HepG2 (cell line): Measurements from ENCODE around the gene STPG4. TPM values are rescaled to one million over a fixed set of nuclear protein-coding genes. Genes with fewer than 3 reads are reported as not detected.

Experiments used
- ATAC-seq: fragments of 200-7000 bp; cut with Tn5 transposase; 3 replicates; pipeline ENCODE4 v1.9.1; 2020; ENCODE audit warnings: mild to moderate bottlenecking, moderate library complexity
- BruUV-seq: library from RNA; stranded (reverse); fragments of 400-500 nt; replicated peaks from 2 replicates; lab custom pipeline; 2021; lab: Mats Ljungman, UMichigan
- CTCF ChIA-PET: fragments of 300-600 bp; formaldehyde crosslinking; extraction: SDS; loops from one replicate; lab custom pipeline; 2021; ENCODE audit warnings: low total read pairs, inconsistent platforms, low intra/inter-chr PET ratio; lab: Yijun Ruan, JAX
- POLR2A ChIA-PET: fragments of 350-600 bp; sonication (Branson Sonifier 250); formaldehyde crosslinking; loops from one replicate; lab custom pipeline; 2020; ENCODE audit warnings: antibody characterized with exemption, inconsistent platforms; lab: Yijun Ruan, JAX
- DNase-seq: peaks from one replicate; pipeline ENCODE4 v3.0.0-alpha.2; 2015; ENCODE audit warnings: low spot score
- FAIRE-seq: peaks from 3 replicates; lab custom pipeline; 2011; peaks lifted over from hg19 to GRCh38; lab: Jason Lieb, UNC
- H2AFZ ChIP-seq: one replicate; pipeline ENCODE4 v1.6.1; 2011; ENCODE audit warnings: low read length, inconsistent platforms
- H3K27ac ChIP-seq: fragments of 300-600 bp; 3 replicates; pipeline ENCODE4 v1.8.0; 2011; ENCODE audit warnings: mixed run types, mild to moderate bottlenecking, mixed read lengths, low read length, inconsistent platforms; ENCODE audit not compliant: insufficient read depth; ENCODE audit errors: extremely low read length
- H3K27me3 ChIP-seq, 2 experiments: fragments of 200-600 bp in 1 of 2; 2 replicates in 1 of 2; 3 replicates in 1 of 2; pipeline versions ENCODE4 v1.6.0 to v1.8.0; 2011; ENCODE audit warnings: low read length in 2 of 2, mild to moderate bottlenecking in 2 of 2, moderate library complexity in 2 of 2, inconsistent platforms in 1 of 2; ENCODE audit not compliant: insufficient read depth in 2 of 2, control insufficient read depth in 1 of 2
- H3K36me3 ChIP-seq, 2 experiments: fragments of 200-600 bp in 1 of 2; replicated peaks in 1 of 2; 2 replicates in 1 of 2; 3 replicates in 1 of 2; pipeline versions ENCODE4 v1.5.1 to v1.8.0; 2011; ENCODE audit warnings: low read length in 2 of 2, inconsistent platforms in 1 of 2; ENCODE audit not compliant: insufficient read depth in 2 of 2, control insufficient read depth in 1 of 2
- H3K4me1 ChIP-seq: 2 replicates; pipeline ENCODE4 v1.5.1; 2012; ENCODE audit warnings: low read length, inconsistent platforms; ENCODE audit not compliant: insufficient read depth
- H3K4me2 ChIP-seq: 2 replicates; pipeline ENCODE4 v1.6.0; 2011; ENCODE audit warnings: low read depth, low read length, inconsistent platforms
- H3K4me3 ChIP-seq, 3 experiments: fragments of 200-600 bp in 1 of 3; sonication (generic), shearing (Covaris generic) in 1 of 3; replicated peaks in 1 of 3; 2 replicates each; pipeline ENCODE4 v1.5.1; 2011 to 2016; ENCODE audit warnings: low read length in 3 of 3, inconsistent platforms in 2 of 3, low read depth in 2 of 3, mild to moderate bottlenecking in 2 of 3, control low read depth in 1 of 3, mixed read lengths in 1 of 3; ENCODE audit not compliant: insufficient read depth in 1 of 3
- H3K79me2 ChIP-seq: one replicate; pipeline ENCODE4 v1.6.1; 2011; ENCODE audit warnings: low read length, inconsistent platforms; ENCODE audit not compliant: insufficient read depth
- H3K9ac ChIP-seq: 2 replicates; pipeline ENCODE4 v1.6.0; 2011; ENCODE audit warnings: mild to moderate bottlenecking, low read depth, low read length, inconsistent platforms; ENCODE audit not compliant: insufficient read depth
- H3K9me3 ChIP-seq: 2 replicates; pipeline ENCODE4 v1.5.1; 2012; ENCODE audit warnings: mild to moderate bottlenecking, low read length
- H4K20me1 ChIP-seq: 2 replicates; pipeline ENCODE4 v1.6.0; 2011; ENCODE audit warnings: inconsistent platforms, mild to moderate bottlenecking, low read length, moderate library complexity; ENCODE audit not compliant: insufficient read depth
- FOXM1 ChIP-seq: sonication (generic); formaldehyde crosslinking; IDR thresholded peaks from 2 replicates; pipeline ENCODE4 v1.5.0; 2020; ENCODE audit warnings: missing genetic modification reagents
- HIC2 ChIP-seq: sonication (generic); formaldehyde crosslinking; IDR thresholded peaks from 2 replicates; pipeline ENCODE4 v1.9.0; 2022; ENCODE audit warnings: low read depth, missing genetic modification reagents
- PLSCR1 ChIP-seq: sonication (generic); formaldehyde crosslinking; IDR thresholded peaks from 2 replicates; pipeline ENCODE4 v1.5.0; 2020; ENCODE audit warnings: missing genetic modification reagents, mild to moderate bottlenecking, borderline replicate concordance
- ZNF607 ChIP-seq: sonication (generic); formaldehyde crosslinking; IDR thresholded peaks from 2 replicates; pipeline ENCODE4 v1.5.1; 2020; ENCODE audit warnings: missing genetic modification reagents, mild to moderate bottlenecking, borderline replicate concordance
- WGBS: methylation state at CpG from one replicate; pipeline ENCODE4 v1.1.6; 2017; ENCODE audit warnings: low lambda C conversion rate; 5-methylcytosine and 5-hydroxymethylcytosine counted together
- in situ Hi-C: cut with HindIII; loops from 2 replicates; pipeline ENCODE4 v1.10.0; 2017; ENCODE audit warnings: low pct_unique_long_range_greater_than_20kb; ENCODE audit not compliant: extremely low pct_ligation_motif_present
- intact Hi-C: fragments of 100-400 bp; cut with micrococcal nuclease; formaldehyde crosslinking; loops from one replicate; pipeline ENCODE4 v1.10.0; 2022; ENCODE audit not compliant: unreplicated experiment
- polyA plus RNA-seq, 8 experiments: library from polyadenylated mRNA; depleted of rRNA in 3 of 8; stranded (reverse) in 7 of 8; unstranded in 1 of 8; fragments of >200 nt; fragmentation: Illumina TruSeq in 4 of 8; extraction: Trizol in 4 of 8; gene quantifications; 2 replicates each; pipeline versions ENCODE4 v1.2.1 to v1.2.3, GENCODE V29; 2011 to 2016; ENCODE audit warnings: low read depth in 4 of 8, missing spikeins in 1 of 8, mixed read lengths in 1 of 8; ENCODE audit not compliant: insufficient read depth in 1 of 8
- total RNA-seq, 5 experiments: library from RNA; depleted of rRNA; stranded (reverse); fragments of >200 nt; fragmentation: Illumina TruSeq; extraction: Trizol; gene quantifications; 2 replicates each; pipeline ENCODE4 v1.2.3, GENCODE V29; 2016; ENCODE audit warnings: low read depth in 1 of 5

STPG4 gene
- total and polyA plus RNA-seq, 2 of the 13 experiments (the other 11 are each of a cell fraction or from before 2014, with no cell fraction given), result 0.11 to 0.15 TPM

- H3K27me3 ChIP-seq, result no peaks in the 10 kb centered on the region
- H3K4me3 ChIP-seq, result no peak overlapping the region
- no peak for FAIRE-seq
These were observed 91.0 kb downstream of the STPG4 start for GRCh38 chr2:47064106-47064505.

More at GRCh38 chr2:47064106-47064505, 91.0 kb downstream of the STPG4 start:
- TF ChIP-seq ZNF607 (no peak), FOXM1 (no peak), HIC2 (CRISPR knock-in tag) (no peak), PLSCR1 (CRISPR knock-in tag) (no peak)
- TF ChIP-seq, all 625 proteins: peak for 0
- ChIA-PET POLR2A (interaction anchor here (8.1 kb wide), 1 partner anchor 15 kb away, joined by 134 read pairs; no protein-coding TSS in a partner anchor), CTCF (no interaction called here)
- intact Hi-C loops, result no loop called here
- in situ Hi-C loops, result no loop called here
- no peak overlapping the region for H3K4me2 ChIP-seq
- H3K9ac ChIP-seq, result no peak overlapping the region
- H3K36me3 ChIP-seq, result peaks cover 15 to 34% of the 10 kb centered on the region in 2 experiments
- H2AFZ ChIP-seq, result no peak overlapping the region
- DNase-seq (no peak), ATAC-seq (no peak)
- BruUV-seq, result no TSS peak
- H3K27ac ChIP-seq, result no peak overlapping the region
- no peaks in the 10 kb centered on the region for H3K79me2 ChIP-seq
- H4K20me1 ChIP-seq, result no peaks in the 10 kb centered on the region
- H3K4me1 ChIP-seq, result peaks cover 52% of the 10 kb centered on the region
- no peaks in the 10 kb centered on the region for H3K9me3 ChIP-seq
- WGBS, result 93% methylated on average over 5 of the region's 5 CpGs
